Right lobe of liver (tissue), 6 donors: Measurements from ENCODE around the gene KLHL14. TPM values are rescaled to one million over a fixed set of nuclear protein-coding genes. Genes with fewer than 3 reads are reported as not detected.

Experiments used
- ATAC-seq, 4 donors: fragments of 200-7000 bp; cut with Tn5 transposase; one replicate each; pipeline ENCODE4 v1.9.1; 2020; ENCODE audit warnings: mild to moderate bottlenecking in 4 of 4, moderate library complexity in 4 of 4
- DNase-seq, 3 donors: peaks; one replicate each; pipeline ENCODE4 v3.0.0-alpha.2; 2020
- H3K27ac ChIP-seq, 3 donors: fragments of 200-600 bp; one replicate each; pipeline ENCODE4 v1.8.0; 2022
- H3K27me3 ChIP-seq, 2 donors: fragments of 200-600 bp; one replicate each; pipeline ENCODE4 v1.8.0; 2022
- H3K36me3 ChIP-seq, 4 donors: fragments of 200-600 bp; sonication (generic) in 1 of 4; one replicate each; pipeline versions ENCODE4 v1.5.1 to v1.8.0; 2017 to 2022; ENCODE audit warnings: control low read depth in 1 of 4
- H3K4me1 ChIP-seq, 4 donors: fragments of 200-600 bp; sonication (generic) in 1 of 4; one replicate each; pipeline versions ENCODE4 v1.5.1 to v1.8.0; 2017 to 2022; ENCODE audit warnings: control low read depth in 1 of 4
- H3K4me3 ChIP-seq, 3 donors: fragments of 200-600 bp; one replicate each; pipeline ENCODE4 v1.8.0; 2022
- H3K9me3 ChIP-seq, 4 donors: fragments of 200-600 bp; sonication (generic) in 1 of 4; one replicate each; pipeline versions ENCODE4 v1.5.1 to v1.8.0; 2017 to 2022; ENCODE audit warnings: control low read depth in 1 of 4
- POLR2A ChIP-seq: fragments of 450-650 bp; IDR thresholded peaks from one replicate; pipeline ENCODE4 v1.6.1; 2017; ENCODE audit warnings: antibody characterized with exemption, mild to moderate bottlenecking
- WGBS: methylation state at CpG from one replicate; pipeline ENCODE4 v1.1.6; 2018; ENCODE audit warnings: low coverage, low lambda C conversion rate; ENCODE audit not compliant: insufficient coverage; ENCODE audit errors: missing lambda C conversion rate; 5-methylcytosine and 5-hydroxymethylcytosine counted together
- intact Hi-C, 2 donors: fragments of 100-400 bp; cut with DNase I; formaldehyde crosslinking; loops; one replicate each; pipeline versions ENCODE4 v1.11.2 to v1.14.1; 2022
- total RNA-seq, 6 experiments: library from RNA; depleted of rRNA in 2 of 6; stranded (reverse); fragments of >200 nt in 2 of 6; fragmentation: NEBNext Ultra II Directional in 3 of 6; extraction: Animal tissue kit (Norgen Biotek cat#: 25700) in 3 of 6; gene quantifications; one replicate each; pipeline versions ENCODE4 v1.1.0 to v1.2.4, GENCODE V29; 2016 to 2023
- TF ChIP-seq, protein P1 (sequence below), 4 donors: fragments of 200-600 bp in 3 of 4; fragments of 450-650 bp in 1 of 4; IDR thresholded peaks; one replicate each; pipeline versions ENCODE4 v1.5.1 to v1.8.0; 2016 to 2022; ENCODE audit warnings: antibody characterized with exemption in 4 of 4, mild to moderate bottlenecking in 2 of 4
- donor health status: DM: no; HTN: yes; CAD: no.
- donor health status: DM: no; HTN: no; CAD: no.
- donor health status: DM: no; HTN: no; CAD: no.
- donor health status: DM: no; HTN: yes; CAD: no.
- donor health status: DM: no; HTN: yes; CAD: no.

Gene KLHL14
- total RNA-seq, 6 experiments from 2014 or later = 0.09 to 0.24 TPM; not detected in 4

DNA sequence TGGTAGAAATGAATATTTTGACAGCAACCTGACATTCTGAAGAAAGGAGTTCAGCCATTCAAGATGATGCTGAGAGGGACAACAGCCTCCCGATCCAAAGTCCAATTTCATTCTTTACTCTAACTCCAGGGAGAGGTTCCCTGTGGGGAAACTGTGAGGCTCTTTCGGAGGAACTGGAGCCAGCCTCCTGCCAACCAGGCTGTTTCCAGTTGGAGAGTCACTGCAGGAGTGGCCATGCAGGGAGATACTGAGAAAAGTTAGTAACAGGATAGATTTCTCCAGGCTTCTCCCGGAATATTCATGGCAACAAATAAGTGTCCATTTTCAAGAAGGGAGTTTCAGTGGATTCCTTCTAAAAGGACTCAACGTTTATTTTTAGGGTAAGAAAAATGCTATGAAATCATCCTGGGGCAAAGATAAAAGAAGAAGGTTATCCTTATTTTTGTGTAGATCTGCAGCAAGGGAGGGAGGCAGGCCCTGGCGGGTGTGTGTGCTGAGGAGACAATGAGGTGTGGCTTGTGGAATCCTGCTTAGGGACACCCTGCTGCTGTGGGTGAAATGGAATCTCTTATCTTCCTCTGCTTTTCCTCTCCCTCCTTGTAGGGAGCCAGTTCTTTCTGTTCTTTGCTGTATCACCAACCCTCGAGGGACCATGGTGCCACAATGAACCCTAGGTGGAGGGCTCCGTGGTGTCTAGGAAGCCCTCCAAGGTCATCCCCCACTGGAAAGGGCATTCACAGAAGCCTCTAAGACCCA lies 18.1 kb downstream of the KLHL14 start:
- H3K36me3 ChIP-seq = no peaks in the 10 kb centered on the region
- ATAC-seq (no peak), DNase-seq (no peak)
- H3K27ac ChIP-seq = no peak overlapping the region
- WGBS = 19% methylated on average over 7 of the region's 7 CpGs
- H3K4me1 ChIP-seq = no peaks in the 10 kb centered on the region
- intact Hi-C loops = no loop called here
- H3K4me3 ChIP-seq = no peak overlapping the region
- no peaks in the 10 kb centered on the region for H3K27me3 ChIP-seq
- no peak for TF ChIP-seq POLR2A
- TF ChIP-seq, protein P1, sequence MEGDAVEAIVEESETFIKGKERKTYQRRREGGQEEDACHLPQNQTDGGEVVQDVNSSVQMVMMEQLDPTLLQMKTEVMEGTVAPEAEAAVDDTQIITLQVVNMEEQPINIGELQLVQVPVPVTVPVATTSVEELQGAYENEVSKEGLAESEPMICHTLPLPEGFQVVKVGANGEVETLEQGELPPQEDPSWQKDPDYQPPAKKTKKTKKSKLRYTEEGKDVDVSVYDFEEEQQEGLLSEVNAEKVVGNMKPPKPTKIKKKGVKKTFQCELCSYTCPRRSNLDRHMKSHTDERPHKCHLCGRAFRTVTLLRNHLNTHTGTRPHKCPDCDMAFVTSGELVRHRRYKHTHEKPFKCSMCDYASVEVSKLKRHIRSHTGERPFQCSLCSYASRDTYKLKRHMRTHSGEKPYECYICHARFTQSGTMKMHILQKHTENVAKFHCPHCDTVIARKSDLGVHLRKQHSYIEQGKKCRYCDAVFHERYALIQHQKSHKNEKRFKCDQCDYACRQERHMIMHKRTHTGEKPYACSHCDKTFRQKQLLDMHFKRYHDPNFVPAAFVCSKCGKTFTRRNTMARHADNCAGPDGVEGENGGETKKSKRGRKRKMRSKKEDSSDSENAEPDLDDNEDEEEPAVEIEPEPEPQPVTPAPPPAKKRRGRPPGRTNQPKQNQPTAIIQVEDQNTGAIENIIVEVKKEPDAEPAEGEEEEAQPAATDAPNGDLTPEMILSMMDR (IDR thresholded peaks at IDR 0.05) = no peak
- no peaks in the 10 kb centered on the region for H3K9me3 ChIP-seq

DNA sequence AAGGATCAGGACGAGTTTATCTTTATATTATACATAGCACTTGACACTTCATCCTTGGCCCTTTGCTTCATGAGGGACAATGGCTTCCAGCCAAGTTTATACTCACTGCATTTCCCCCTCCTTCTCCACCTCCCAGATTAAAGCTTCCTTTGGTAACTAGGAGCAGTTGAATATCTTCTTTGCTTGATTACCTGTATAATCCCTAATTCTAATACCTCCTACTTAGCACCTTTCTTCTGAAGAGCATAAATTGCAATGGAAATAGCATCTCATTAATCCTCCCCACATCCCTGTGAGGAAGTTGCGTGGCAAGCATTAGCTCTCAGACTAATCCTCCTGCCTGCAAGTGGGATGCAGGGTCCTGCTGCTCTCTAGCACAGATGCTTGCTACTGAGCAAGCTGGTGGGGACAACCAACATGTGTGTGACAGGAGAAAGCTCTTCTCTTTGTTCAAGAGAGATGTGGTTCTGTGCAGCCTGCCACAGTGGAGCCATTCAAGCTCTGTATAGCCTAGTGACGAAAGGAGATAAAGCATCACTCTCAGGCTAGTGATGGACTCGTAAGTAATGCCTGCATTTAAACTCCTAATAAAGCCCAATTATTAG lies 19.1 kb downstream of the KLHL14 start:
- ATAC-seq (no peak), DNase-seq (no peak)
- Histone ChIP-seq H3K9me3 (no peaks in the 10 kb centered on the region), H3K36me3 (no peaks in the 10 kb centered on the region), H3K4me1 (no peaks in the 10 kb centered on the region), H3K27ac (no peak overlapping the region), H3K27me3 (no peaks in the 10 kb centered on the region), H3K4me3 (no peak overlapping the region)
- 30% methylated on average over 4 of the region's 4 CpGs for WGBS
- intact Hi-C loops = no loop called here
- no peak for TF ChIP-seq POLR2A
- TF ChIP-seq, protein P1 (IDR thresholded peaks at IDR 0.05) = no peak

DNA sequence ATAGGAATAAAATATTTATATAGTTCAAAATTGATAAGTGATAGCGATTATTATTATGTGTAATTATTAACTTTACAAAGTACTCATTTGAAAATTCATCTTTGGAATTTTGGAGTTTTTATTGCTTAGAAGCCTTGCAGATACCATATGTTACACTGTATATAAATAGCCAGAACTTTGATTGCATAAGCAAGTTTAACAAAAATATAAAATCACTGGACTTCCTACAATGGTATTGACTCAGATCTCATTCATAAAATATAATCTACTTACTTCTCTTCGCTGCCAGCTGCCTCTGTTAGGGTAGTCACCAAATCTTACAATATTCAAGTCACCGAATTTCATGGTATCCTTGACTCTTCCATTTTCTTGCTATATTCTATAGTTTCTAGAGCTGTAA lies 22.5 kb downstream of the KLHL14 start:
- ATAC-seq (no peak), DNase-seq (no peak)
- intact Hi-C loops = no loop called here
- TF ChIP-seq, protein P1 (IDR thresholded peaks at IDR 0.05) = no peak
- TF ChIP-seq POLR2A = no peak
- Histone ChIP-seq H3K4me1 (no peaks in the 10 kb centered on the region), H3K4me3 (no peak overlapping the region), H3K27me3 (no peaks in the 10 kb centered on the region), H3K27ac (no peak overlapping the region), H3K36me3 (no peaks in the 10 kb centered on the region), H3K9me3 (no peaks in the 10 kb centered on the region)
- WGBS = 52% methylated on average over 3 of the region's 3 CpGs

DNA sequence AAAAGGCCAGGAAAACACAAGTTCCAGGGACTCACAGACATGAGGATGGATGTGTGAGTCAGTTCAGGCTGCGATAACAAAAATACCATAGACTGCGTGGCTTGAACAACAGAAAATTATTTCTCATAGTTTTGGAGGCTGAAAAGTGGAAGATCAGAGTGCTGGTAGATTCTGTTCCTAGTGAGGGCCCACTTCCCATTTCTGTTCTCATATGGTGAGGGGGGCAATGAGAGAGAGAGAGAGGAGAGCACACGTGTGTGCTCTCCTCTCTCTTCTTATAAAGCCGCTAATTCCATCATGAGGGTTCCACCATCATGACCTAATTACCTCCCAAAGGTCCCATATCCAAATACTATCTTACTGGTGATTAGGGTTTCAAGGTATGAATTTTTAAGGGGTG lies 23.0 kb downstream of the KLHL14 start:
- intact Hi-C loops = no loop called here
- no peaks in the 10 kb centered on the region for H3K4me1 ChIP-seq
- no peaks in the 10 kb centered on the region for H3K27me3 ChIP-seq
- DNase-seq (no peak), ATAC-seq (no peak)
- WGBS = 65% methylated on average over 4 of the region's 4 CpGs
- H3K9me3 ChIP-seq = no peaks in the 10 kb centered on the region
- no peak overlapping the region for H3K27ac ChIP-seq
- TF ChIP-seq, protein P1 (IDR thresholded peaks at IDR 0.05) = no peak
- no peak for TF ChIP-seq POLR2A
- H3K36me3 ChIP-seq = no peaks in the 10 kb centered on the region
- no peak overlapping the region for H3K4me3 ChIP-seq
